ENCODE data around the gene TNKS1BP1. TPM values are rescaled to one million over a fixed set of nuclear protein-coding genes. Genes with fewer than 3 reads are reported as not detected.
"Not testable (repeated sequence)": the region's sequence is repeated elsewhere in the genome, so short reads cannot be mapped to it uniquely, and the experiment has no call there.

The TNKS1BP1 gene
- total RNA-seq, 1 experiment from 2014 or later: 127 TPM

DNA sequence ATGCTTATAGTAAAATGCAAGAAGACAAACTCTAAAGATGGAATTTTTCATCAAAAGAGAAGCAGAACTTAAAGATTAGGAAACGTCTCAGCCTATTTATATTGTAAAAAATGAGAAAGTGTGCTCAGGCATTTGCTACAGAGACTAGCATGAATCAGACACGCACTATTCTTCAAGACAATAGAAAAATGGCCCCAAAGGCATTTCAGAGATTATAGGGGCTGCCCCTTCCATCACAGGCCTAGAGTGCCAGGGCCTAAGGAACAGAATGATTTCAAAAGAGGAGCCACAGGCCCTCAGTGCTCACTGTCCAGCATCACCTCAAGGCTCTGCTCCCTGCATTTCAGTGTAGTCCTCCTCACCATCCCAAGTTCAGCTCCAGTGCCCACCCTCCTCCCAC lies 27.5 kb downstream of the TNKS1BP1 start (continued):
- TF ChIP-seq, protein P1, sequence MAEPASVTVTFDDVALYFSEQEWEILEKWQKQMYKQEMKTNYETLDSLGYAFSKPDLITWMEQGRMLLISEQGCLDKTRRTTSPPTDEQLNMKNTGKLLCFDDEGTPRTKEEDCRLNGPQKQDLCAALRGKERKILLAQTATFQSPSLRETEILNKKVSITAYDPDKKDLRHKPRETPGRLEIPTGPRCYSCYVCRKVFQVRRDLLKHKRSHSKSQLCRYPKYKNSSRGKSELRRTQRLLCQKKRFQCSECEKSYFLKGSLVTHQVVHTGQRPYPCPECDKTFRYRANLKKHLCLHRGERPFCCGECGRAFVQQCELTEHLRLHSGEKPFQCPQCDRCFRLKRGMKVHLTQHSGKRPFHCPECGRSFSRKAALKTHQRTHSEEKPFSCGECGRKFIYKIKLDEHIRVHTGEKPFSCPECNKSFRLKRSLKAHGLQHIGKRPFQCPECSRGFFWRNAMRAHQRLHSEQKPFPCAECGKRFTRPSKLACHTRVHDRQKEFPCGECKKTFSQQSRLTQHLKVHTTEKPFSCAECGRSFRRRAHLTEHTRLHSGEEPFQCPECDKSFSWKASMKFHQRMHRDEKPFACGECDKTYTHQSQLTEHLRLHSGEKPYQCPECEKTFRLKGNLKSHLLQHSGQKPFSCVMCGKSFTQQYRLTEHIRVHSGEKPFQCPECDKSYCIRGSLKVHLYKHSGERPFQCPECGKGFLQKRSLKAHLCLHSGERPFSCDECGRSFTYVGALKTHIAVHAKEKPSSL (CRISPR knock-in tag; conservative IDR thresholded peaks at IDR 0.05): no peak
- TF ChIP-seq RORB (CRISPR knock-in tag; IDR thresholded peaks at IDR 0.05): no peak

- CTCF ChIA-PET; H3K4me3 Mint-ChIP-seq; H3K27ac Mint-ChIP-seq; POLR2A ChIA-PET; ATAC-seq; H3K4me1 Mint-ChIP-seq; H3K27me3 Mint-ChIP-seq (ENCODE audit: low read depth); DNase-seq (ENCODE audit: low spot score): not testable (repeated sequence)
- H3K9me3 Mint-ChIP-seq: peaks cover 28% of the 10 kb centered on the region
- peaks cover 49% of the 10 kb centered on the region for H3K36me3 Mint-ChIP-seq
Observed at GRCh38 chr11:57296205-57296604, 28.5 kb downstream of the TNKS1BP1 start.

- no peak overlapping the region for H3K4me3 Mint-ChIP-seq
- POLR2A ChIA-PET: interaction anchor here (0.7 to 1.7 kb wide), 3 partner anchors 10 to 33 kb away, joined by 4 to 9 read pairs (median 8); no protein-coding TSS in a partner anchor
Observed at GRCh38 chr11:57294225-57295131, 30.3 kb downstream of the TNKS1BP1 start.

GRCh38 chr11:57290288-57290687 lies 34.5 kb downstream of the TNKS1BP1 start:
- DNase-seq (ENCODE audit: low spot score): no peak
- Mint-ChIP-seq H3K27ac (no peak overlapping the region), H3K36me3 (peaks cover 1% of the 10 kb centered on the region; the same call in 1 of the 2 replicates), H3K4me1 (peaks cover 28% of the 10 kb centered on the region), H3K4me3 (no peak overlapping the region), H3K27me3 (ENCODE audit: low read depth) (peaks cover 2% of the 10 kb centered on the region), H3K9me3 (peaks cover 7% of the 10 kb centered on the region)
- CTCF ChIA-PET: interaction anchor here (1.0 to 2.3 kb wide), 3 partner anchors 13 to 55 kb away, joined by 3 to 10 read pairs (median 8); no protein-coding TSS in a partner anchor
- no peak for ATAC-seq
- POLR2A ChIA-PET: no interaction called here
- TF ChIP-seq, protein P2, sequence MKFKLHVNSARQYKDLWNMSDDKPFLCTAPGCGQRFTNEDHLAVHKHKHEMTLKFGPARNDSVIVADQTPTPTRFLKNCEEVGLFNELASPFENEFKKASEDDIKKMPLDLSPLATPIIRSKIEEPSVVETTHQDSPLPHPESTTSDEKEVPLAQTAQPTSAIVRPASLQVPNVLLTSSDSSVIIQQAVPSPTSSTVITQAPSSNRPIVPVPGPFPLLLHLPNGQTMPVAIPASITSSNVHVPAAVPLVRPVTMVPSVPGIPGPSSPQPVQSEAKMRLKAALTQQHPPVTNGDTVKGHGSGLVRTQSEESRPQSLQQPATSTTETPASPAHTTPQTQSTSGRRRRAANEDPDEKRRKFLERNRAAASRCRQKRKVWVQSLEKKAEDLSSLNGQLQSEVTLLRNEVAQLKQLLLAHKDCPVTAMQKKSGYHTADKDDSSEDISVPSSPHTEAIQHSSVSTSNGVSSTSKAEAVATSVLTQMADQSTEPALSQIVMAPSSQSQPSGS (CRISPR knock-in tag; IDR thresholded peaks at IDR 0.05; ENCODE audit: borderline replicate concordance, low read depth): no peak
- TF ChIP-seq SOX15 (CRISPR knock-in tag; IDR thresholded peaks at IDR 0.05) (no peak), PRRX2 (CRISPR knock-in tag; IDR thresholded peaks at IDR 0.05) (no peak), STAT6 (CRISPR knock-in tag; conservative IDR thresholded peaks at IDR 0.05; ENCODE audit: low read depth) (no peak), ZNF671 (CRISPR knock-in tag; IDR thresholded peaks at IDR 0.05) (no peak), NFYB (CRISPR knock-in tag; conservative IDR thresholded peaks at IDR 0.05; ENCODE audit: low read depth) (no peak), NR1H2 (CRISPR knock-in tag; IDR thresholded peaks at IDR 0.05) (no peak), NR2C2 (CRISPR knock-in tag; IDR thresholded peaks at IDR 0.05) (no peak), NFATC4 (CRISPR knock-in tag; IDR thresholded peaks at IDR 0.05) (no peak), ZNF396 (CRISPR knock-in tag; IDR thresholded peaks at IDR 0.05; ENCODE audit: borderline replicate concordance) (no peak), ZNF281 (CRISPR knock-in tag; IDR thresholded peaks at IDR 0.05) (no peak)
- TF ChIP-seq, protein P3, sequence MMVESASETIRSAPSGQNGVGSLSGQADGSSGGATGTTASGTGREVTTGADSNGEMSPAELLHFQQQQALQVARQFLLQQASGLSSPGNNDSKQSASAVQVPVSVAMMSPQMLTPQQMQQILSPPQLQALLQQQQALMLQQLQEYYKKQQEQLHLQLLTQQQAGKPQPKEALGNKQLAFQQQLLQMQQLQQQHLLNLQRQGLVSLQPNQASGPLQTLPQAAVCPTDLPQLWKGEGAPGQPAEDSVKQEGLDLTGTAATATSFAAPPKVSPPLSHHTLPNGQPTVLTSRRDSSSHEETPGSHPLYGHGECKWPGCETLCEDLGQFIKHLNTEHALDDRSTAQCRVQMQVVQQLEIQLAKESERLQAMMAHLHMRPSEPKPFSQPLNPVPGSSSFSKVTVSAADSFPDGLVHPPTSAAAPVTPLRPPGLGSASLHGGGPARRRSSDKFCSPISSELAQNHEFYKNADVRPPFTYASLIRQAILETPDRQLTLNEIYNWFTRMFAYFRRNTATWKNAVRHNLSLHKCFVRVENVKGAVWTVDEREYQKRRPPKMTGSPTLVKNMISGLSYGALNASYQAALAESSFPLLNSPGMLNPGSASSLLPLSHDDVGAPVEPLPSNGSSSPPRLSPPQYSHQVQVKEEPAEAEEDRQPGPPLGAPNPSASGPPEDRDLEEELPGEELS (CRISPR knock-in tag; IDR thresholded peaks at IDR 0.05): no peak

More at GRCh38 chr11:57294225-57295131, 30.3 kb downstream of the TNKS1BP1 start:
- Mint-ChIP-seq H3K27ac (no peak overlapping the region; the same call in 1 of the 2 replicates), H3K4me1 (peaks cover 9% of the 10 kb centered on the region), H3K9me3 (peaks cover 20% of the 10 kb centered on the region), H3K27me3 (ENCODE audit: low read depth) (no peaks in the 10 kb centered on the region), H3K36me3 (peaks cover 32% of the 10 kb centered on the region)
- no peak for DNase-seq (ENCODE audit: low spot score)
- peak; percentile 74 for TF ChIP-seq ZNF423 (CRISPR knock-in tag; IDR thresholded peaks at IDR 0.05)
- TF ChIP-seq ZNF317 (CRISPR knock-in tag; IDR thresholded peaks at IDR 0.05; ENCODE audit: borderline replicate concordance, low read depth): no peak
- peak; percentile 47 for ATAC-seq
- CTCF ChIA-PET: interaction anchor here (0.5 to 1.1 kb wide), 5 partner anchors 9 to 56 kb away, joined by 3 read pairs; no protein-coding TSS in a partner anchor

Measured in WTC11 (cell line).